ENCODE data around the gene ASPSCR1. TPM values are rescaled to one million over a fixed set of nuclear protein-coding genes. Genes with fewer than 3 reads are reported as not detected.

ASPSCR1 gene, protein sequence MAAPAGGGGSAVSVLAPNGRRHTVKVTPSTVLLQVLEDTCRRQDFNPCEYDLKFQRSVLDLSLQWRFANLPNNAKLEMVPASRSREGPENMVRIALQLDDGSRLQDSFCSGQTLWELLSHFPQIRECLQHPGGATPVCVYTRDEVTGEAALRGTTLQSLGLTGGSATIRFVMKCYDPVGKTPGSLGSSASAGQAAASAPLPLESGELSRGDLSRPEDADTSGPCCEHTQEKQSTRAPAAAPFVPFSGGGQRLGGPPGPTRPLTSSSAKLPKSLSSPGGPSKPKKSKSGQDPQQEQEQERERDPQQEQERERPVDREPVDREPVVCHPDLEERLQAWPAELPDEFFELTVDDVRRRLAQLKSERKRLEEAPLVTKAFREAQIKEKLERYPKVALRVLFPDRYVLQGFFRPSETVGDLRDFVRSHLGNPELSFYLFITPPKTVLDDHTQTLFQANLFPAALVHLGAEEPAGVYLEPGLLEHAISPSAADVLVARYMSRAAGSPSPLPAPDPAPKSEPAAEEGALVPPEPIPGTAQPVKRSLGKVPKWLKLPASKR
- total RNA-seq = 25.1 and 30.4 TPM in 2 replicates

DNA sequence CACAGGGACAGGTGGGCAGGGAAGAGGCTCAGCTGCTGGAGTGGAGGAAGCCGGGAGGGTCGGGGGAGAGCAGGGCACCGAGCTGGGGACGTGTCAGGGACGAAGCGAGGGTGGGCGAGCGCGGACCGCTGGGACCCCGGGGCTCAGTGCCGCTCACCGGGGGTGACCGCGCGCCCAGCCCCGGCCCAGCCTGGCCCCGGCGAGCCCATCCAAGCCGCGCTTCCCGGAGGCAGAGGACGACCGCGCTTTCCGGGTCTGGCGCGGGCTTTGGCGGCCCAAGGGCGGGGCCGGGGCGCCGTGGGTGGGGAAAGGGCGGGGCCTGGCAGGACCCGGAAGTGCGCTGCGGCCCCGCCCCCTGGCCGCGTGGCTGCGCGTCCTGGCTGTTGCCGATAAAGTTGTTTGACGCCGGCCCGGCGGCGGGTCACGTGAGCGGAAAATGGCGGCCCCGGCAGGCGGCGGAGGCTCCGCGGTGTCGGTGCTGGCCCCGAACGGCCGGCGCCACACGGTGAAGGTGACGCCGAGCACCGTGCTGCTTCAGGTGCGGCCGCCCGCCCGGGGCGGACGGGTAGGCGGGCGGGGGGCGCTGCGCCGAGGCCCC is at the start of gene ASPSCR1:
ASPSCR1 (plus strand) TSS at position 419 of the 598 bp plus-strand sequence; CDS start at position 437, 18 bp downstream.

DNA sequence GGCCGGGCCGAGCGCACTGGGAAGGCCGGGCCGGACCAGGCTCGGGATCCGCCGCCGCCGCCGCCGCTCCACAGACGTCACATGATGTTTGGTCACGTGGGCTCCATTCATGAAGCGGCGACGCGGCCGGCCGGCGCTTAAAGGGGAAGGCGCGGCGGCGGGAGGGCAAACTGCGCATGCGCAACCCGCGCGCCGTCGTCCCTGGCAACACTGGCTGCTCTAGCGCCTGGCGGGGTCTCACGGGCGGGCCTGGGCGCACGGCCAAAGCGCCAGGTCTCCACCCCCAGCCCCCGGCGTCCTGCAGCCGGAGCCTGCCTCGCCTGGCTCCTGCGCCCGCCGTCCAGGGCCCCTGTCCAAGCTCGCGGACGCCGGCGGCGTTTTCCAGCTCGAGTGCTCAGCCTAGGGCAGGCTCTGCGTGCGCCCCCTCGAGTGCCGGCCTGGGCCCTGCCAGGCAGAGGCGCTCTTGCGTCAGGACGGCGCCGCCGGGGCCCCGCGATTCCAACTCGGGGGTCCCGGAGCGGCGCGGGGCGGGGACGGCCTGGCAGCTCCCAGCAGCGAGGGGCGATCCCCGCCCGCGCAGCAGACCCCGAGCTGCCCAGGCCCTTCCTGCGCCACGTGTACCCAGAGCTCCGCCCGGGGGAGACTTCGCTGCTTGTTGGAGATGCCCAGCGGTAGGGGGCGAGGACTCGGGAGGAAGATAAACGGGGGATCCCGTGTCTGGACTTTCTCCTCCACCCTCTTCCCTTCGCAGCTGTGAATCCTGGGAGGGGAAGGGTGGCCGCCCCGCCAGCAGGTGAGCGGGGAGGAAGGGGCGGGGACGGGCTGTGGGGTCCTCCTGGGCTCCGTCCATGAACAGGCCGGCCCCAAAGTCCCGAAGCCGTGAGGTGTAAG is 49.5 kb upstream of the ASPSCR1 start, which contains the start of gene MAFG:
MAFG (minus strand) TSS at position 83 of the 891 bp plus-strand sequence. CDS start 4,550 bp downstream, outside the sequence.

DNA sequence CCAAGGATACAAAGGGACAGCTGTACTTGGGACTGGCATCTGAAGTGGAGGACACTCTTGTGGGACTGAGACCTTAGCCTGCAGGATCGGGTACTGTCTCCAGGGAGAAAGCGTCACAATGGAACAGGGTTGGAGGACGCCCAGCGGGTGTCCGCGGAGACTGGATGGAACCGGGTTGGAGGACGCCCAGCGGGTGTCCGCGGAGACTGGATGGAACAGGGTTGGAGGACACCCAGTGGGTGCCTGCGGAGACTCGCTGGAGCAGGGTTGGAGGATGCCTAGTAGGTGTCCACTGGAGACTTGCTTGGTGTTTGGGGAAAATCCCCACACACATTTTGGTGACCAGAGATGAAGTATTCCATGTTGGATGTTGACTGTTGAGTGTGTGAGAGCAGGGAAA is 30.2 kb upstream of the ASPSCR1 start, which contains the start of gene MYADML2:
MYADML2 (minus strand) TSS at position 45 of the 400 bp plus-strand sequence. CDS start 5,492 bp downstream, outside the sequence.

DNA sequence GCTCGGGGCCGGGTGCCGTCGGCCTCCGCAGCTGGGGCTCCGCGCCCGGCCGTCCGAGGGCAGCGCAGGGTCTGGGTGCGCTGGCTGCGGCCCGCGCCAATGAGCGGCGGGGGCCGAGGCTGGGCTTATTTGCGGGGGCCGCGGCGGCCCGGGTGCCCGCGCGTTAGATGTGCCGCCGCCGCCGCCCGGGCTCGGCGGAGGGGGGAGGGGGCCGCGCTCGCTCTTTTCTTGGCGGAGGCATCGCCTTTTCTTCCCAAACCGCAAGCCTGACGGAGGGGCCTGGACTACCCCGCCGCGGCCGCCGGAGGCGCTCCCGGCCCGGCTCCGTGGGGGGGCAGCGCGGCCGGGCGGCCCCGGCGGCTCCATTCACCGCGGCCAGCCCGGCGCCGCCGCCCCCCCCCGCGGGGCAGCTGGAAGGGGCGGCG is 16.3 kb upstream of the ASPSCR1 start, which contains the start of gene NOTUM:
NOTUM (minus strand) TSS at position 101 of the 425 bp plus-strand sequence. CDS start 278 bp downstream, outside the sequence.

DNA sequence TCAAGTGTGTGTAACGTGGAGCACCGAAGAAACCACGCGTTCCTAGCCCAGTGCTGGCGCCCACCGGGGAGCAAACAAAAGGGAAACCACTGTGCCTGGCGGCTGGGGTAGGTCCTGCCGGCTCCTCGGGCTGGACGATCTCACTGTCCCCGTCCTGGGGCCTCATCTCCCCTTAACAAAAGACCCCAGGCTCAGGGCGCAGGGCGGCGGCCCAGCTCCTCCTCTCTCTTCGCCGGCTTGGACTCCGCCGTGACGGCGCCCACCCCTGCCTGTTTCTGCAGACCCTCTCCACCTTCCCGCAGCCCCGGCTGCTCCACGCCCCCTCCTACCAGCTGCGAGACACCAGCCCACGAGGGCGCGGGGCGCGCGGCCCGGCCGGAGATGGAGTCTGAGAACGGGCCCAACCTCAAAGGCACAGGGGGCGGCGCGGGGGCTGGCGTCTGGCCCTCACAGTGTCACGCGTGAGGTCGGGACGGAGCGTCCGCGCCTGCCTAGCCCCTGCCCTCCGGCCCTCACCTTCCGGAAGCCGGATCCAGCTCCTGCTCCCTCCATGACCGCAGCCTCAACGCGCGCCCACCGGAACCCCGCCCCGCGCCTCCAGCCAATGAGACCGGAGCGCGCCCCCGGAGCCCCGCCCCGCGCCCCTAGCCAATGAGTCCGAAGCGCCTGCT is 45.0 kb downstream of the ASPSCR1 start, which contains the start of gene CENPX:
CENPX (minus strand) TSS at position 569 of the 671 bp plus-strand sequence; CDS start at position 552, 17 bp downstream.

DNA sequence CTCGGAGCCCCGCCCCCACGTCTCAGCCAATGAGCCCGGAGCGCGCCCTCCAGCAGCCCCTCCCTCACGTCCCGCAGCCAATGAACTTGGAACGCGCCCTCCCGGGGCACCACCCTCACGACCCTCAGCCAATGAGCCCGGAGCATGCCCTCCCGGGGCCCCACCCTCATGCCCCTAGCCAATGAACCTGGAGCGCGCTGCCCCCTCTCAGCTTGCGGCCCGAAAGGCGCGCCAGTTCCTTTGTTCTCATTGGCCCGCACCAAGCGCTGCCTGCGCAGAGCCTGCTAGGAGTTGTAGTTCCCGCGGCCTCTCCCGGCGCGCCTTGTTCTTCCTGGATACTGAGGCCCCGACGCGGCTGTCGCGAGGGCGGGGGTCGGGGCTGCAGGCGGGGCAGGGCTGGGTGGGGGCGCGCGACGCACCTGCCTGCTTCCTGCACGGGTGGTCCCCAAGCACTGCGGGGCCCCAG is 45.6 kb downstream of the ASPSCR1 start, which contains the start of gene LRRC45:
LRRC45 (plus strand) TSS at position 325 of the 466 bp plus-strand sequence. CDS start 339 bp downstream, outside the sequence.

DNA sequence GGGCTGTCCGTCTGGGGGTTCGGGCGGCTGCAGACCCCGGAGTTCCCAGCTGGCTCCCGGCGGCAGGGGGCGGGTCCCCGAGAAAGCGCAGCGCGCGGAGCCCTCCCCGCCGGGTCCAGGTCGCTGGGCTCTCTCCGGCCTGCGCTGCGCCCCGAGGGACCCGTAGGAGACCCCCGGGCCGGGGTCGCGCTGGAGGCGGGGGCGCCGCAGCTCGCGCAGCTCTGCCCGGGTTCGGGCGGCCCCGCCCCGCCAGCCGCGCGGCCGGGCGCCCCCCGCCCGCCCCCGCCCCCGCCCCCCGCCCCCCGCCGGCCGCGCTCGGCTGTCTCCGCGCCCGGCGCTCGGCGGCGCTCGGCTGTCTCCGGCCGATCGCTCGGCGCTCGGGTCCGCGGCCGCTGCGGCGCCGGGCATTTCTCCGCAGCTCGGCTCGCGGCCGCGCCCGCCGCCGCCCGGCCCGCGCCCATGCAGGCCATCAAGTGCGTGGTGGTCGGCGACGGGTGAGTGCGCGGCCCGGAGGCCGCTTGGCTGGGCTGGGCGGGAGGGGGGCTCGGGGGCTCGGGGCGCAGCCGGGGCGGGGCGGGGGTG is 54.0 kb downstream of the ASPSCR1 start, which contains the start of gene RAC3:
RAC3 (plus strand) TSS at position 376 of the 582 bp plus-strand sequence; CDS start at position 460, 84 bp downstream.

DNA sequence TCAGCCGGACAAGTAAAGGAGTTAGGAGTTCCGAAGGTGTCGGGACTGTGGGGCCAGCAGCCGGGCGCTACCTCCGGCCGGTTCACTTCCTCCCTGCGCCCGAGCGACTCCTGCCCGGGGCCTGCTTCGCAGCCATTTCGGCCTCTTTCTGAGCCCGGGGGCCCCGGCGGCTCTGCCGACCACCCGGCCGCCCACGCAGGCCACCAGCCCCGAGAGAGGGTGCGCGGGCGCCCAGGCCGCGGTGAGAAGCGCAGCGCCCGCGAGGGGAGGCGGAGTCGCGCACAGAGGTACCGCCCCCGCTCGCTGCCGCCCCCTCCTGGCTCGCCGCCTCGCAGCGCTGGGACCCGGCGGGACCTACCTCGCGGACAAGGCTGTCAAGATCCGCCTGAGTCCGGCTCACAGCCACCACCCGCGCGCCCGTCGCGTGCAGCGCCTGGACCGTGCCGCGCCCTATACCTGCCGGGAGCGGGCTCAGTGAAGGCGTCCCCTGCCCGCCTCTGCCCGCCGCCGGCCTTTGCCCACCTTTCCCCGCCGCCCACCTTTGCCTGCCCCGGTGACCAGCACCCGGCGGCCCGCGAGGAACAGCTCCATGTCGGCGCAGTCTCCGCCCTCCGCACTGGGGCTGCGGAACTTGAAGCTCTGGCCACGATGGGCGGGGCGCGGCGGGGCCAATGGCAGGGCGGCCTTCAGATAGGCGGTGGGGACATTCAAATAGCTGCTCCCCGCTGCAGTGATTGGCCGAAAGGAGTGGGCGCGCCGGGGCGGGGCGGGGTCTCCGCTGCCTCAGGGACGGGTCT is 59.9 kb downstream of the ASPSCR1 start, which contains the start of gene DCXR:
DCXR (minus strand) TSS at position 606 of the 797 bp plus-strand sequence; CDS start at position 591, 15 bp downstream.

DNA sequence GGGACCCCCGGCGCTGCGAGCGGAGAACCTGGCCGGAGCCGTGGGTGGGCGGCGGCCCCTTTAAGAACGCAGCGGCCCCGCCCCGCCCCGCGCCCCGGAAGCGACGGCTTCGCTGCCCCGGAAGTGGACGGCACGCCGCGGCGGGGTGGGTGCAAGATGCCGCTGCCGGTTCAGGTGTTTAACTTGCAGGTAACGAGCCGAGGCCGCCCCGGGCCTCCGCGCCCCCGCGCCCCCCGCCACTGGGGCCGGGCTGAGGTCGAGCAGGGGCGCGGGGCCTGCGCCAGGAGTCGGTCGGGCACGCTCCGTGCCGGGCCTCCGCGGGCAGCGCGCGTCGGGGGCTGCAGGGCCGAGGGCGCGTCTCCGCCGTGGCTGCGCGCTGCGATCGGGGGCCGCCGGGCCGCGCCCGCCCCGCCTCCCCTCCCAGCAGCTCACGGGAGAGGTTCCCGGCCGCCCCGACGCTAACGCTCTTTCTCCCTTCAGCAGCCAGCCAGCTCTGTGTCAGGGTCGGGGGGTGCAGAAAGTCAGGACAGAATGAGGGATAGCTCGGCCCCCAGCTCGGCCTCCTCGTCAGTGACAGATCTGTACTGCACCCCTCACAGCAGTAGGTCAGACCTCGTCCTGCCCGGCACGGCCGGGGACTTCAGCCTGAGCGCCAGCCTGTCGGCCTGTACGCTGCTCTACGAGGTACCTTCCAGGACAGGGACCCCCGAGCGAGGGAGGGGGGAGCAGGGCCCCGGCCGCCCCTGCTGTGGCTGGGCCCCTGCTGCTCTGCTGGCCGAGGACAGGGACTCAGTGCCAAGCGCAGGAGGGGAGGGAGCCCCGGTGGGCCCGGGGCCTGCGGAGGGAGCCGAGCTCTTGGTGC is 74.6 kb downstream of the ASPSCR1 start, which contains the start of the genes GPS1 and RFNG:
GPS1 (plus strand) TSS at position 123 of the 862 bp plus-strand sequence; CDS start at position 157, 34 bp downstream.
RFNG (minus strand) TSS at position 36 of the 862 bp plus-strand sequence. CDS start 45 bp downstream, outside the sequence.

DNA sequence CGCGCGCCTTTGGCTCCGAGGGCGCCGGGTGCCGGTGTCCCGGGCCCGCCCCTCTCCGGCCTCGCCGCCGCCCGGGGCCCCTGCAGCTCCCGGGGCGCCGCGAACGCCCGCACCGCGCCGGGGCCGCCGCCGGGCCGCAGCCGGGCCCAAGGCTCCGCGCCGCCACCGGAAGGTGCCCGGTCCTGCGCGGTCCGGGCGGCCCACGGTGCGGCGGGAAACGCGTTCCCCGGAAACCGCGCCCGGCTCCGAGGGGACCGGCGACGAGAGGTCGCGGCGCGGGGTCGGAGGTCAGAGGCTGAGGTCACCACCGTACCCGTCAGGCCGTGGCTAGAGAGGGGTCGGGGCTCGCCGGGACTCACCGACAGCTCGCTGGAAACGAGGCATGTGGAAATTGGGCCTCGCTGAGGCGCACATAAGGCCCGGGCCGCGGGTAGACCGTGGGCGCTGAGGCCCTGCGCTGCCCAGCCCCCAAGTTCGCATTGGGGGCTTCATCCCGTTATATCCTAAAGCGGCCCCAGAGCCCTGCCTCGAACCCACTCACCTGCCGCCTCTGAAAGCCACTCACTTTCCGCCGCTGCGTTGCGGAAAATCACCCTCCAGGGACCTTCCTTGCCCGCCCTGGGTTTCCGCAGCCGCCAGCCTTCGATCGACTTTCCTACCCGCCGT is 88.3 kb downstream of the ASPSCR1 start, which contains the start of gene DUS1L:
DUS1L (minus strand) TSS at position 167 of the 666 bp plus-strand sequence. CDS start 745 bp downstream, outside the sequence.

Other genes with a start within 250 kb of the ASPSCR1 start
- gene GCGR, start 173.5 kb upstream of the ASPSCR1 start, total RNA-seq = 0.63 TPM in 1 of 2 replicates, not detected in the other
- gene MCRIP1, start 144.3 kb upstream of the ASPSCR1 start, total RNA-seq = 125 and 143 TPM in 2 replicates
- not detected in 2 replicates for gene PPP1R27, start 142.6 kb upstream of the ASPSCR1 start, total RNA-seq
- 811 and 1,110 TPM in 2 replicates for gene P4HB, start 117.1 kb upstream of the ASPSCR1 start, total RNA-seq
- gene ARHGDIA, start 106.3 kb upstream of the ASPSCR1 start, total RNA-seq = 386 and 596 TPM in 2 replicates
- gene ALYREF, start 86.0 kb upstream of the ASPSCR1 start, total RNA-seq = 102 and 252 TPM in 2 replicates
- 147 and 222 TPM in 2 replicates for gene ANAPC11, start 85.9 kb upstream of the ASPSCR1 start, total RNA-seq
- 3.6 and 5.2 TPM in 2 replicates for gene NPB, start 75.4 kb upstream of the ASPSCR1 start, total RNA-seq
- gene PCYT2, start 66.2 kb upstream of the ASPSCR1 start, total RNA-seq = 40.7 and 71.9 TPM in 2 replicates
- 15.2 and 18.5 TPM in 2 replicates for gene SIRT7, start 59.5 kb upstream of the ASPSCR1 start, total RNA-seq
- 14.3 and 18.4 TPM in 2 replicates for gene MAFG, start 49.9 kb upstream of the ASPSCR1 start, total RNA-seq
- 104 and 162 TPM in 2 replicates for gene PYCR1, start 40.3 kb upstream of the ASPSCR1 start, total RNA-seq
- not detected in 2 replicates for gene MYADML2, start 30.4 kb upstream of the ASPSCR1 start, total RNA-seq
- gene NOTUM, start 16.4 kb upstream of the ASPSCR1 start, total RNA-seq = 0.38 TPM in 1 of 2 replicates, not detected in the other
- gene CENPX, start 45.2 kb downstream of the ASPSCR1 start, total RNA-seq = 33.2 and 170 TPM in 2 replicates
- 17.0 and 33.1 TPM in 2 replicates for gene LRRC45, start 45.7 kb downstream of the ASPSCR1 start, total RNA-seq
- gene RAC3, start 54.0 kb downstream of the ASPSCR1 start, total RNA-seq = 66.7 and 82.3 TPM in 2 replicates
- gene DCXR, start 60.1 kb downstream of the ASPSCR1 start, total RNA-seq = 105 and 113 TPM in 2 replicates
- 61.9 and 89.5 TPM in 2 replicates for gene RFNG, start 74.2 kb downstream of the ASPSCR1 start, total RNA-seq
- 149 and 212 TPM in 2 replicates for gene GPS1, start 74.3 kb downstream of the ASPSCR1 start, total RNA-seq
- gene DUS1L, start 88.2 kb downstream of the ASPSCR1 start, total RNA-seq = 74.9 and 101 TPM in 2 replicates
- gene FASN, start 120.6 kb downstream of the ASPSCR1 start, total RNA-seq = 229 and 345 TPM in 2 replicates
- gene CCDC57, start 235.2 kb downstream of the ASPSCR1 start, total RNA-seq = 8.3 and 19.5 TPM in 2 replicates

Measured in mesangial cell (primary cell).